HAP-1 (cell line): Measurements from ENCODE around the gene SOCS3.
A peak's percentile ranks its signal among the peaks of the same experiment; 100 is the strongest.

Experiments
- DNase-seq, 2 experiments: peaks; one replicate each; pipeline ENCODE4 v3.0.0-alpha.2; 2016 to 2020; ENCODE audit warnings: low spot score in 2 of 2
- H3K27me3 ChIP-seq: fragments of 250-450 bp; sonication (Bioruptor Pico); 2 replicates; pipeline ENCODE4 v1.5.1; 2020; ENCODE audit warnings: low read depth, mild to moderate bottlenecking, moderate library complexity
- H3K36me3 ChIP-seq: fragments of 250-450 bp; sonication (Bioruptor Pico); replicated peaks from 2 replicates; pipeline ENCODE4 v1.5.1; 2020; ENCODE audit warnings: mild to moderate bottlenecking
- H3K4me1 ChIP-seq: fragments of 250-450 bp; sonication (Bioruptor Pico); 2 replicates; pipeline ENCODE4 v1.5.1; 2020; ENCODE audit warnings: mild to moderate bottlenecking
- H3K4me3 ChIP-seq: fragments of 250-450 bp; sonication (Bioruptor Pico); 2 replicates; pipeline ENCODE4 v1.5.1; 2020; ENCODE audit warnings: mild to moderate bottlenecking, moderate library complexity
- H3K9me3 ChIP-seq: fragments of 250-450 bp; sonication (Bioruptor Pico); 2 replicates; pipeline ENCODE4 v1.5.1; 2020; ENCODE audit warnings: mild to moderate bottlenecking, moderate library complexity
- in situ Hi-C: fragments of 300-500 bp; cut with MboI; formaldehyde crosslinking; loops from 3 replicates; pipeline ENCODE4 v1.14.3; 2020; ENCODE audit warnings: low sequenced_read_pairs, inconsistent platforms, mixed read lengths

The SOCS3 gene

GRCh38 chr17:78345791-78346494 is 13.9 kb downstream of the SOCS3 start:
- Histone ChIP-seq H3K36me3 (no peaks in the 10 kb centered on the region), H3K4me1 (peaks cover 4% of the 10 kb centered on the region), H3K4me3 (no peak overlapping the region), H3K9me3 (no peaks in the 10 kb centered on the region), H3K27me3 (peaks cover 5% of the 10 kb centered on the region; the same call in 1 of the 2 replicates)
- in situ Hi-C loops: no loop called here
- no peak for DNase-seq

GRCh38 chr17:78345172-78345571 is 14.7 kb downstream of the SOCS3 start:
- Histone ChIP-seq H3K4me3 (no peak overlapping the region), H3K36me3 (no peaks in the 10 kb centered on the region), H3K9me3 (no peaks in the 10 kb centered on the region), H3K4me1 (peaks cover 4% of the 10 kb centered on the region), H3K27me3 (peaks cover 5% of the 10 kb centered on the region; the same call in 1 of the 2 replicates)
- no peak for DNase-seq
- in situ Hi-C loops: no loop called here

- Histone ChIP-seq H3K4me3 (no peak overlapping the region), H3K9me3 (no peaks in the 10 kb centered on the region), H3K27me3 (peaks cover 3% of the 10 kb centered on the region; the same call in 1 of the 2 replicates), H3K36me3 (no peaks in the 10 kb centered on the region), H3K4me1 (peaks cover 4% of the 10 kb centered on the region)
- in situ Hi-C loops: no loop called here
- no peak for DNase-seq
Observed at GRCh38 chr17:78344666-78345065, 15.2 kb downstream of the SOCS3 start.

GRCh38 chr17:78343543-78344201 is 16.2 kb downstream of the SOCS3 start:
- Histone ChIP-seq H3K36me3 (no peaks in the 10 kb centered on the region), H3K4me1 (peaks cover 4% of the 10 kb centered on the region), H3K9me3 (no peaks in the 10 kb centered on the region), H3K27me3 (peaks cover 3% of the 10 kb centered on the region; the same call in 1 of the 2 replicates), H3K4me3 (no peak overlapping the region)
- in situ Hi-C loops: no loop called here
- no peak for DNase-seq

GRCh38 chr17:78343187-78343542 is 16.7 kb downstream of the SOCS3 start:
- Histone ChIP-seq H3K27me3 (peaks cover 3% of the 10 kb centered on the region; the same call in 1 of the 2 replicates), H3K4me3 (no peak overlapping the region), H3K9me3 (no peaks in the 10 kb centered on the region), H3K36me3 (no peaks in the 10 kb centered on the region), H3K4me1 (peaks cover 4% of the 10 kb centered on the region)
- no peak for DNase-seq
- in situ Hi-C loops: no loop called here

- no peak for DNase-seq
- in situ Hi-C loops: no loop called here
- H3K36me3 ChIP-seq: no peaks in the 10 kb centered on the region
- H3K27me3 ChIP-seq: peaks cover 3% of the 10 kb centered on the region; the same call in 1 of the 2 replicates
- peak overlapping the region; percentile 20 for H3K4me3 ChIP-seq
- H3K9me3 ChIP-seq: no peaks in the 10 kb centered on the region
- peaks cover 4% of the 10 kb centered on the region for H3K4me1 ChIP-seq
Observed at GRCh38 chr17:78342449-78343186, 17.3 kb downstream of the SOCS3 start.

GRCh38 chr17:78341559-78342448 is 18.1 kb downstream of the SOCS3 start:
- no peaks in the 10 kb centered on the region for H3K36me3 ChIP-seq
- DNase-seq: peak in 1 of 2 experiments; percentile 62
- in situ Hi-C loops: no loop called here
- peaks cover 4% of the 10 kb centered on the region for H3K4me1 ChIP-seq
- peak overlapping the region; percentile 20 for H3K4me3 ChIP-seq
- H3K27me3 ChIP-seq: peaks cover 3% of the 10 kb centered on the region; the same call in 1 of the 2 replicates
- no peaks in the 10 kb centered on the region for H3K9me3 ChIP-seq

GRCh38 chr17:78340183-78340955 is 19.5 kb downstream of the SOCS3 start:
- H3K4me3 ChIP-seq: no peak overlapping the region
- no peaks in the 10 kb centered on the region; the same call in 1 of the 2 replicates for H3K27me3 ChIP-seq
- in situ Hi-C loops: no loop called here
- no peaks in the 10 kb centered on the region for H3K9me3 ChIP-seq
- no peak for DNase-seq
- H3K36me3 ChIP-seq: no peaks in the 10 kb centered on the region
- H3K4me1 ChIP-seq: peaks cover 4% of the 10 kb centered on the region

GRCh38 chr17:78338486-78339259 is 21.2 kb downstream of the SOCS3 start:
- Histone ChIP-seq H3K36me3 (no peaks in the 10 kb centered on the region), H3K27me3 (no peaks in the 10 kb centered on the region; the same call in 1 of the 2 replicates), H3K9me3 (no peaks in the 10 kb centered on the region), H3K4me1 (peaks cover 4% of the 10 kb centered on the region), H3K4me3 (no peak overlapping the region)
- in situ Hi-C loops: no loop called here
- no peak for DNase-seq

- H3K4me3 ChIP-seq: no peak overlapping the region
- in situ Hi-C loops: no loop called here
- H3K4me1 ChIP-seq: peaks cover 4% of the 10 kb centered on the region
- no peaks in the 10 kb centered on the region; the same call in 1 of the 2 replicates for H3K27me3 ChIP-seq
- DNase-seq: no peak
- no peaks in the 10 kb centered on the region for H3K36me3 ChIP-seq
- no peaks in the 10 kb centered on the region for H3K9me3 ChIP-seq
Observed at GRCh38 chr17:78337244-78338109, 22.4 kb downstream of the SOCS3 start.

GRCh38 chr17:78335209-78335608 is 24.7 kb downstream of the SOCS3 start:
- no peak for DNase-seq
- no peaks in the 10 kb centered on the region for H3K36me3 ChIP-seq
- no peak overlapping the region for H3K4me3 ChIP-seq
- no peaks in the 10 kb centered on the region; the same call in 1 of the 2 replicates for H3K27me3 ChIP-seq
- in situ Hi-C loops: no loop called here
- no peaks in the 10 kb centered on the region for H3K4me1 ChIP-seq
- H3K9me3 ChIP-seq: no peaks in the 10 kb centered on the region
